HG02678 (cell line): Measurements from ENCODE around the gene TBC1D22A.
A peak's percentile ranks its signal among the peaks of the same experiment; 100 is the strongest.
"Not testable (repeated sequence)": the region's sequence is repeated elsewhere in the genome, so short reads cannot be mapped to it uniquely, and the experiment has no call there.

Experiments
- ATAC-seq: cut with Tn5 transposase; IDR thresholded peaks from one replicate; pipeline ENCODE4 v1.9.1; 2021; ENCODE audit warnings: mild to moderate bottlenecking, moderate library complexity; ENCODE audit not compliant: unreplicated experiment

Gene TBC1D22A

GRCh38 chr22:46770151-46770641, 7.7 kb downstream of the TBC1D22A start:
- no peak for ATAC-seq

- no peak for ATAC-seq
Observed at GRCh38 chr22:46770726-46771125, 8.3 kb downstream of the TBC1D22A start.

- ATAC-seq, result no peak
Observed at GRCh38 chr22:46773076-46773475, 10.6 kb downstream of the TBC1D22A start.

GRCh38 chr22:46774253-46774979, 12.0 kb downstream of the TBC1D22A start:
- ATAC-seq, result peak; percentile 32

- ATAC-seq, result no peak
Observed at GRCh38 chr22:46774980-46775849, 12.8 kb downstream of the TBC1D22A start.

- no peak for ATAC-seq
Observed at GRCh38 chr22:46775850-46776826, 13.7 kb downstream of the TBC1D22A start.

GRCh38 chr22:46776876-46777608, 14.6 kb downstream of the TBC1D22A start:
- ATAC-seq, result no peak

GRCh38 chr22:46777609-46777970, 15.1 kb downstream of the TBC1D22A start:
- ATAC-seq, result no peak

GRCh38 chr22:46779023-46779422, 16.6 kb downstream of the TBC1D22A start:
- ATAC-seq, result no peak

GRCh38 chr22:46779651-46780050, 17.2 kb downstream of the TBC1D22A start:
- no peak for ATAC-seq

GRCh38 chr22:46780453-46780852, 18.0 kb downstream of the TBC1D22A start:
- ATAC-seq, result no peak

- ATAC-seq, result no peak
Observed at GRCh38 chr22:46781291-46781690, 18.8 kb downstream of the TBC1D22A start.

- ATAC-seq, result not testable (repeated sequence)
Observed at GRCh38 chr22:46782200-46782599, 19.8 kb downstream of the TBC1D22A start.

- no peak for ATAC-seq
Observed at GRCh38 chr22:46783721-46784120, 21.3 kb downstream of the TBC1D22A start.

- no peak for ATAC-seq
Observed at GRCh38 chr22:46788441-46789172, 26.2 kb downstream of the TBC1D22A start.

- no peak for ATAC-seq
Observed at GRCh38 chr22:46789992-46790391, 27.5 kb downstream of the TBC1D22A start.

GRCh38 chr22:46791201-46791731, 28.8 kb downstream of the TBC1D22A start:
- ATAC-seq, result no peak

GRCh38 chr22:46792061-46792796, 29.8 kb downstream of the TBC1D22A start:
- no peak for ATAC-seq
